HepG2 (cell line): ENCODE data around the gene TOP1. TPM values are rescaled to one million over a fixed set of nuclear protein-coding genes. Genes with fewer than 3 reads are reported as not detected.

Source experiments
- BRCA1 ChIP-seq: sonication (generic); formaldehyde crosslinking; IDR thresholded peaks from 2 replicates; pipeline ENCODE4 v1.4.0; 2020; ENCODE audit warnings: missing genetic modification reagents
- DR1 ChIP-seq: sonication (generic); formaldehyde crosslinking; IDR thresholded peaks from 2 replicates; pipeline ENCODE4 v1.8.0; 2021; ENCODE audit warnings: mild to moderate bottlenecking, missing genetic modification reagents, inconsistent platforms
- JUNB ChIP-seq: sonication (generic); formaldehyde crosslinking; IDR thresholded peaks from 2 replicates; pipeline ENCODE4 v1.8.0; 2022; ENCODE audit warnings: missing genetic modification reagents, mild to moderate bottlenecking, borderline replicate concordance
- MAFF ChIP-seq: IDR thresholded peaks from 2 replicates; pipeline ENCODE4 v1.6.1; 2011; ENCODE audit warnings: low read depth, low read length, improper control_type of control experiment
- ZNF17 ChIP-seq: sonication (generic); formaldehyde crosslinking; IDR thresholded peaks from 2 replicates; pipeline ENCODE4 v1.5.0; 2020; ENCODE audit warnings: mild to moderate bottlenecking, missing genetic modification reagents
- ZNF234 ChIP-seq: sonication (generic); formaldehyde crosslinking; conservative IDR thresholded peaks from 2 replicates; pipeline ENCODE4 v1.5.1; 2020; ENCODE audit warnings: mild to moderate bottlenecking, missing genetic modification reagents
- ZNF441 ChIP-seq: sonication (generic); formaldehyde crosslinking; IDR thresholded peaks from 2 replicates; pipeline ENCODE4 v1.7.0; 2021; ENCODE audit warnings: missing genetic modification reagents, borderline replicate concordance
- ZNF446 ChIP-seq: sonication (generic); formaldehyde crosslinking; IDR thresholded peaks from 2 replicates; pipeline ENCODE4 v1.5.0; 2020; ENCODE audit warnings: mild to moderate bottlenecking, missing genetic modification reagents
- ZNF709 ChIP-seq: sonication (generic); formaldehyde crosslinking; IDR thresholded peaks from 2 replicates; pipeline ENCODE4 v1.5.0; 2020; ENCODE audit warnings: mild to moderate bottlenecking, missing genetic modification reagents
- ZNF724P ChIP-seq: sonication (generic); formaldehyde crosslinking; IDR thresholded peaks from 2 replicates; pipeline ENCODE4 v1.8.0; 2022; ENCODE audit warnings: missing genetic modification reagents, borderline replicate concordance
- ZNF768 ChIP-seq: sonication (generic); formaldehyde crosslinking; IDR thresholded peaks from 2 replicates; pipeline ENCODE4 v1.4.0; 2020; ENCODE audit warnings: missing genetic modification reagents
- ZNF790 ChIP-seq: sonication (generic); formaldehyde crosslinking; IDR thresholded peaks from 2 replicates; pipeline ENCODE4 v1.8.0; 2022; ENCODE audit warnings: missing genetic modification reagents, mild to moderate bottlenecking, borderline replicate concordance
- polyA plus RNA-seq, 8 experiments: library from polyadenylated mRNA; depleted of rRNA in 3 of 8; stranded (reverse) in 7 of 8; unstranded in 1 of 8; fragments of >200 nt; fragmentation: Illumina TruSeq in 4 of 8; extraction: Trizol in 4 of 8; gene quantifications; 2 replicates each; pipeline versions ENCODE4 v1.2.1 to v1.2.3, GENCODE V29; 2011 to 2016; ENCODE audit warnings: low read depth in 4 of 8, missing spikeins in 1 of 8, mixed read lengths in 1 of 8; ENCODE audit not compliant: insufficient read depth in 1 of 8
- total RNA-seq, 5 experiments: library from RNA; depleted of rRNA; stranded (reverse); fragments of >200 nt; fragmentation: Illumina TruSeq; extraction: Trizol; gene quantifications; 2 replicates each; pipeline ENCODE4 v1.2.3, GENCODE V29; 2016; ENCODE audit warnings: low read depth in 1 of 5
- TF ChIP-seq, protein P1 (sequence below): IDR thresholded peaks from 2 replicates; pipeline ENCODE4 v1.6.1; 2016; ENCODE audit warnings: low read depth, missing genetic modification reagents, missing compliant biosample characterization
- TF ChIP-seq, protein P2 (sequence below): sonication (generic); formaldehyde crosslinking; IDR thresholded peaks from 2 replicates; pipeline ENCODE4 v1.8.0; 2022; ENCODE audit warnings: mild to moderate bottlenecking, missing genetic modification reagents; ENCODE audit not compliant: insufficient replicate concordance
- TF ChIP-seq, protein P3 (sequence below): sonication (generic); IDR thresholded peaks from 2 replicates; pipeline ENCODE4 v1.6.1; 2016; ENCODE audit warnings: low read depth, borderline replicate concordance
- TF ChIP-seq, protein P4 (sequence below): sonication (generic); formaldehyde crosslinking; IDR thresholded peaks from 2 replicates; pipeline ENCODE4 v1.5.1; 2020; ENCODE audit warnings: missing genetic modification reagents, mild to moderate bottlenecking, borderline replicate concordance

TOP1 gene
- total and polyA plus RNA-seq, 2 of the 13 experiments (the other 11 are each of a cell fraction or from before 2014, with no cell fraction given) = 10.2 to 19.4 TPM

DNA sequence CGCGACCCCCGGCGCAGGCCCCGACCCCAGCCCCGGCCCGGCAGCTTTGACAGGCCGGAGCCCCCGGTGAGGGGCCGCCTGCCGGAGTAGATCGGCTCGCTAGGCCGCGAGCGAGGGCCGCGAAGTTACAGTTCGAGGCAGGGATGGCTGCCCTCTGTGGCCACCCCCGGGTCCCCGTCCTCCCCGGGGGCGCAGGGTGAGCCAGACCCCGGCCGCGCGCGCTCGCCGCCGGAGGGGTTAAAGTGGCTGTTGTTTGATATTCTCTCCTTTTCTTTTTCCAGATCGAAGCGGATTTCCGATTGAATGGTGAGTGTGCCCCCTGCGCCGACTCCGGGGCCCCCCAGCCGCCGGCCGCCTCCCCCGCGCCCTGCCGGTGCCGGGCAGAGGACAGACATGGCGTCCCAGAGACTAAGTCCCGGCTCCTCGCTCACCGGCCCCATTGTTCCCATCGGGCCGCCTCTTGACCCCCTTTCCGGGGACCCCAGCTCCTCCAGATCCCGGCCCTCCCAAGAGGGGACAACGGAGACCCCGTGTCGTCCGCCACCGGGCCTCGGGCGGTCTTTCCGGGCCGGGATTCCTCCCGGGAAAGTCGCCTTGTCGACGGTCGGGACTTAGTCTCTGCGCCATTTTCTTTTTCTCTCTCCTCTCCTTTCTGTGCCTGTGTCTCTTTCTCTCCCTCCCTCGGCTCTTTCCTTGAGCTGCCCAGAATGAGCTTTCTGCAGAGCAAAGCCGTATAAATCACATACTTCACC lies 704 bp downstream of the TOP1 start (continued):
- TF ChIP-seq, protein P1, sequence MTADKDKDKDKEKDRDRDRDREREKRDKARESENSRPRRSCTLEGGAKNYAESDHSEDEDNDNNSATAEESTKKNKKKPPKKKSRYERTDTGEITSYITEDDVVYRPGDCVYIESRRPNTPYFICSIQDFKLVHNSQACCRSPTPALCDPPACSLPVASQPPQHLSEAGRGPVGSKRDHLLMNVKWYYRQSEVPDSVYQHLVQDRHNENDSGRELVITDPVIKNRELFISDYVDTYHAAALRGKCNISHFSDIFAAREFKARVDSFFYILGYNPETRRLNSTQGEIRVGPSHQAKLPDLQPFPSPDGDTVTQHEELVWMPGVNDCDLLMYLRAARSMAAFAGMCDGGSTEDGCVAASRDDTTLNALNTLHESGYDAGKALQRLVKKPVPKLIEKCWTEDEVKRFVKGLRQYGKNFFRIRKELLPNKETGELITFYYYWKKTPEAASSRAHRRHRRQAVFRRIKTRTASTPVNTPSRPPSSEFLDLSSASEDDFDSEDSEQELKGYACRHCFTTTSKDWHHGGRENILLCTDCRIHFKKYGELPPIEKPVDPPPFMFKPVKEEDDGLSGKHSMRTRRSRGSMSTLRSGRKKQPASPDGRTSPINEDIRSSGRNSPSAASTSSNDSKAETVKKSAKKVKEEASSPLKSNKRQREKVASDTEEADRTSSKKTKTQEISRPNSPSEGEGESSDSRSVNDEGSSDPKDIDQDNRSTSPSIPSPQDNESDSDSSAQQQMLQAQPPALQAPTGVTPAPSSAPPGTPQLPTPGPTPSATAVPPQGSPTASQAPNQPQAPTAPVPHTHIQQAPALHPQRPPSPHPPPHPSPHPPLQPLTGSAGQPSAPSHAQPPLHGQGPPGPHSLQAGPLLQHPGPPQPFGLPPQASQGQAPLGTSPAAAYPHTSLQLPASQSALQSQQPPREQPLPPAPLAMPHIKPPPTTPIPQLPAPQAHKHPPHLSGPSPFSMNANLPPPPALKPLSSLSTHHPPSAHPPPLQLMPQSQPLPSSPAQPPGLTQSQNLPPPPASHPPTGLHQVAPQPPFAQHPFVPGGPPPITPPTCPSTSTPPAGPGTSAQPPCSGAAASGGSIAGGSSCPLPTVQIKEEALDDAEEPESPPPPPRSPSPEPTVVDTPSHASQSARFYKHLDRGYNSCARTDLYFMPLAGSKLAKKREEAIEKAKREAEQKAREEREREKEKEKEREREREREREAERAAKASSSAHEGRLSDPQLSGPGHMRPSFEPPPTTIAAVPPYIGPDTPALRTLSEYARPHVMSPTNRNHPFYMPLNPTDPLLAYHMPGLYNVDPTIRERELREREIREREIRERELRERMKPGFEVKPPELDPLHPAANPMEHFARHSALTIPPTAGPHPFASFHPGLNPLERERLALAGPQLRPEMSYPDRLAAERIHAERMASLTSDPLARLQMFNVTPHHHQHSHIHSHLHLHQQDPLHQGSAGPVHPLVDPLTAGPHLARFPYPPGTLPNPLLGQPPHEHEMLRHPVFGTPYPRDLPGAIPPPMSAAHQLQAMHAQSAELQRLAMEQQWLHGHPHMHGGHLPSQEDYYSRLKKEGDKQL = 0 out of 2 replicates have a peak, but pooled peaks have one; percentile 3
- TF ChIP-seq ZNF234 (CRISPR knock-in tag) (peak; percentile 93; the same call in 1 of the 2 replicates), ZNF768 (CRISPR knock-in tag) (peak; percentile 46; the same call in 1 of the 2 replicates), ZNF709 (CRISPR knock-in tag) (peak; percentile 77; the same call in 1 of the 2 replicates), BRCA1 (0 out of 2 replicates have a peak, but pooled peaks have one; percentile 19), ZNF446 (CRISPR knock-in tag) (peak; percentile 90), ZNF724P (CRISPR knock-in tag) (0 out of 2 replicates have a peak, but pooled peaks have one; percentile 45), MAFF (no peak), DR1 (no peak), ZNF17 (CRISPR knock-in tag) (no peak), ZNF441 (peak; percentile 16; the same call in 1 of the 2 replicates), ZNF790 (CRISPR knock-in tag) (peak; percentile 75), JUNB (CRISPR knock-in tag) (no peak)
- TF ChIP-seq, protein P2, sequence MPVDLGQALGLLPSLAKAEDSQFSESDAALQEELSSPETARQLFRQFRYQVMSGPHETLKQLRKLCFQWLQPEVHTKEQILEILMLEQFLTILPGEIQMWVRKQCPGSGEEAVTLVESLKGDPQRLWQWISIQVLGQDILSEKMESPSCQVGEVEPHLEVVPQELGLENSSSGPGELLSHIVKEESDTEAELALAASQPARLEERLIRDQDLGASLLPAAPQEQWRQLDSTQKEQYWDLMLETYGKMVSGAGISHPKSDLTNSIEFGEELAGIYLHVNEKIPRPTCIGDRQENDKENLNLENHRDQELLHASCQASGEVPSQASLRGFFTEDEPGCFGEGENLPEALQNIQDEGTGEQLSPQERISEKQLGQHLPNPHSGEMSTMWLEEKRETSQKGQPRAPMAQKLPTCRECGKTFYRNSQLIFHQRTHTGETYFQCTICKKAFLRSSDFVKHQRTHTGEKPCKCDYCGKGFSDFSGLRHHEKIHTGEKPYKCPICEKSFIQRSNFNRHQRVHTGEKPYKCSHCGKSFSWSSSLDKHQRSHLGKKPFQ = peak; percentile 19
- TF ChIP-seq, protein P3, sequence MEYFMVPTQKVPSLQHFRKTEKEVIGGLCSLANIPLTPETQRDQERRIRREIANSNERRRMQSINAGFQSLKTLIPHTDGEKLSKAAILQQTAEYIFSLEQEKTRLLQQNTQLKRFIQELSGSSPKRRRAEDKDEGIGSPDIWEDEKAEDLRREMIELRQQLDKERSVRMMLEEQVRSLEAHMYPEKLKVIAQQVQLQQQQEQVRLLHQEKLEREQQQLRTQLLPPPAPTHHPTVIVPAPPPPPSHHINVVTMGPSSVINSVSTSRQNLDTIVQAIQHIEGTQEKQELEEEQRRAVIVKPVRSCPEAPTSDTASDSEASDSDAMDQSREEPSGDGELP = no peak
- TF ChIP-seq, protein P4, sequence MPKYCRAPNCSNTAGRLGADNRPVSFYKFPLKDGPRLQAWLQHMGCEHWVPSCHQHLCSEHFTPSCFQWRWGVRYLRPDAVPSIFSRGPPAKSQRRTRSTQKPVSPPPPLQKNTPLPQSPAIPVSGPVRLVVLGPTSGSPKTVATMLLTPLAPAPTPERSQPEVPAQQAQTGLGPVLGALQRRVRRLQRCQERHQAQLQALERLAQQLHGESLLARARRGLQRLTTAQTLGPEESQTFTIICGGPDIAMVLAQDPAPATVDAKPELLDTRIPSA (CRISPR knock-in tag) = no peak
